Liver (tissue), 9 donors: ENCODE measurements around the gene PLEKHA5. TPM values are rescaled to one million over a fixed set of nuclear protein-coding genes. Genes with fewer than 3 reads are reported as not detected.

Experiments used
- DNase-seq: peaks from one replicate; pipeline ENCODE4 v3.0.0-alpha.2; 2017; ENCODE audit warnings: low spot score
- H3K27ac ChIP-seq, 2 donors: one replicate each; pipeline ENCODE4 v1.7.0; 2013; ENCODE audit warnings: inconsistent platforms in 2 of 2, low read length in 2 of 2, control low read depth in 1 of 2, low read depth in 1 of 2, mild to moderate bottlenecking in 1 of 2
- H3K27me3 ChIP-seq, 4 donors: one replicate each; pipeline versions ENCODE4 v1.6.1 to v1.7.0; 2013; ENCODE audit warnings: low read length in 3 of 4, inconsistent platforms in 1 of 4, mild to moderate bottlenecking in 1 of 4, moderate library complexity in 1 of 4; ENCODE audit not compliant: control insufficient read depth in 4 of 4, insufficient read depth in 4 of 4
- H3K36me3 ChIP-seq, 4 donors: one replicate each; pipeline versions ENCODE4 v1.6.1 to v1.7.0; 2013; ENCODE audit warnings: low read length in 3 of 4, mild to moderate bottlenecking in 3 of 4, low read depth in 1 of 4, moderate library complexity in 1 of 4; ENCODE audit not compliant: control insufficient read depth in 4 of 4, insufficient read depth in 3 of 4
- H3K4me1 ChIP-seq, 4 donors: one replicate each; pipeline versions ENCODE4 v1.6.1 to v1.7.0; 2013; ENCODE audit warnings: low read length in 3 of 4, mild to moderate bottlenecking in 3 of 4, moderate library complexity in 1 of 4; ENCODE audit not compliant: control insufficient read depth in 4 of 4, insufficient read depth in 4 of 4
- H3K4me3 ChIP-seq, 3 donors: one replicate each; pipeline versions ENCODE4 v1.6.1 to v1.7.0; 2013; ENCODE audit warnings: low read length in 3 of 3, control low read depth in 1 of 3, low read depth in 1 of 3, mild to moderate bottlenecking in 1 of 3
- H3K9ac ChIP-seq, 2 donors: one replicate each; pipeline ENCODE4 v1.7.0; 2013; ENCODE audit warnings: low read length in 2 of 2, mild to moderate bottlenecking in 2 of 2, moderate library complexity in 2 of 2, control low read depth in 1 of 2, low read depth in 1 of 2
- H3K9me3 ChIP-seq, 4 donors: one replicate each; pipeline versions ENCODE4 v1.6.1 to v1.7.0; 2013; ENCODE audit warnings: low read length in 3 of 4; ENCODE audit not compliant: control insufficient read depth in 4 of 4
- ATF3 ChIP-seq: IDR thresholded peaks from 2 replicates; pipeline ENCODE4 v1.6.1; 2016; ENCODE audit warnings: antibody characterized with exemption
- CTCF ChIP-seq: fragments of 150-350 bp; IDR thresholded peaks from 2 replicates; pipeline ENCODE4 v1.5.1; 2017; ENCODE audit warnings: improper control_type of control experiment, low read depth, low read length; ENCODE audit not compliant: missing input control
- EGR1 ChIP-seq, 2 donors: IDR thresholded peaks; 2 replicates each; pipeline ENCODE4 v1.6.1; 2016 to 2018; ENCODE audit warnings: antibody characterized with exemption in 2 of 2, low read depth in 2 of 2
- FOXA1 ChIP-seq: IDR thresholded peaks from 2 replicates; pipeline ENCODE4 v1.6.1; 2016; ENCODE audit warnings: antibody characterized with exemption
- FOXA2 ChIP-seq: IDR thresholded peaks from 2 replicates; pipeline ENCODE4 v1.6.1; 2016; ENCODE audit warnings: antibody characterized with exemption
- GABPA ChIP-seq, 2 donors: IDR thresholded peaks in 1 of 2; conservative IDR thresholded peaks in 1 of 2; 2 replicates each; pipeline ENCODE4 v1.6.1; 2016; ENCODE audit warnings: antibody characterized with exemption in 2 of 2, mild to moderate bottlenecking in 1 of 2, moderate library complexity in 1 of 2
- HNF4A ChIP-seq, 2 donors: conservative IDR thresholded peaks; 2 replicates each; pipeline ENCODE4 v1.6.1; 2016; ENCODE audit warnings: antibody characterized with exemption in 2 of 2, mild to moderate bottlenecking in 2 of 2
- HNF4G ChIP-seq: IDR thresholded peaks from 2 replicates; pipeline ENCODE4 v1.6.1; 2016; ENCODE audit warnings: antibody characterized with exemption
- JUND ChIP-seq, 2 donors: IDR thresholded peaks; 2 replicates each; pipeline ENCODE4 v1.6.1; 2016; ENCODE audit warnings: antibody characterized with exemption in 2 of 2
- MAX ChIP-seq: IDR thresholded peaks from 2 replicates; pipeline ENCODE4 v1.6.1; 2016; ENCODE audit warnings: antibody characterized with exemption
- NR2F2 ChIP-seq: IDR thresholded peaks from 2 replicates; pipeline ENCODE4 v1.6.1; 2016; ENCODE audit warnings: antibody characterized with exemption
- RAD21 ChIP-seq, 2 donors: IDR thresholded peaks; 2 replicates each; pipeline ENCODE4 v1.6.1; 2016; ENCODE audit warnings: antibody characterized with exemption in 2 of 2, mild to moderate bottlenecking in 2 of 2
- RXRA ChIP-seq, 2 donors: IDR thresholded peaks; 2 replicates each; pipeline ENCODE4 v1.6.1; 2017 to 2018; ENCODE audit warnings: antibody characterized with exemption in 2 of 2, mild to moderate bottlenecking in 1 of 2
- SP1 ChIP-seq: IDR thresholded peaks from 2 replicates; pipeline ENCODE4 v1.6.1; 2018; ENCODE audit warnings: antibody characterized with exemption, mild to moderate bottlenecking
- TAF1 ChIP-seq: conservative IDR thresholded peaks from 2 replicates; pipeline ENCODE4 v1.6.1; 2016; ENCODE audit warnings: antibody characterized with exemption, mild to moderate bottlenecking
- YY1 ChIP-seq: IDR thresholded peaks from 2 replicates; pipeline ENCODE4 v1.6.1; 2016; ENCODE audit warnings: antibody characterized with exemption, mild to moderate bottlenecking
- ZBTB33 ChIP-seq: IDR thresholded peaks from 2 replicates; pipeline ENCODE4 v1.6.1; 2016; ENCODE audit warnings: antibody characterized with exemption
- WGBS: extraction: QIAGEN DNeasy Blood & Tissue Kit; methylation state at CpG from one replicate; pipeline ENCODE4 v1.1.7; 2013; 5-methylcytosine and 5-hydroxymethylcytosine counted together
- polyA plus RNA-seq, 2 donors: library from polyadenylated mRNA; stranded (reverse) in 1 of 2; unstranded in 1 of 2; fragments of 200-250 nt in 1 of 2; fragments of >200 nt in 1 of 2; fragmentation: Nextera tagmentation in 1 of 2; extraction: Ambion mirVana in 1 of 2; gene quantifications; one replicate each; pipeline versions ENCODE4 v1.2.1 to v1.2.3, GENCODE V29; 2013 to 2015
- total RNA-seq, 2 donors: library from RNA; depleted of rRNA; stranded (reverse); fragments of >200 nt; gene quantifications; one replicate each; pipeline ENCODE4 v1.2.3, GENCODE V29; 2014
- donor health status: healthy.
- donor health status: healthy.
- donor health status: healthy.
- donor health status: healthy.
- donor health status: healthy.

PLEKHA5 gene
- total and polyA plus RNA-seq, 4 donors = 4.6 to 25.5 (median 16.8) TPM

- Histone ChIP-seq H3K4me1 (peaks cover 0 to 5% (median 0%) of the 10 kb centered on the region in 4 donors), H3K27me3 (no peaks in the 10 kb centered on the region), H3K4me3 (no peak overlapping the region), H3K36me3 (no peaks in the 10 kb centered on the region), H3K27ac (no peak overlapping the region), H3K9me3 (no peaks in the 10 kb centered on the region), H3K9ac (no peak overlapping the region)
- no peak for DNase-seq
- TF ChIP-seq JUND (IDR thresholded peaks at IDR 0.05) = no peak
- TF ChIP-seq RXRA (IDR thresholded peaks at IDR 0.05) = no peak
- TF ChIP-seq HNF4G = no peak
- TF ChIP-seq EGR1 (IDR thresholded peaks at IDR 0.05; ENCODE audit: low read depth in 2 of 2) = no peak
- 81% methylated on average over 7 of the region's 7 CpGs for WGBS
Measured at GRCh38 chr12:19082365-19082911, 47.1 kb upstream of the PLEKHA5 start.

GRCh38 chr12:19084547-19084946, 45.0 kb upstream of the PLEKHA5 start:
- Histone ChIP-seq H3K4me1 (peaks cover 0 to 5% (median 0%) of the 10 kb centered on the region in 4 donors), H3K36me3 (no peaks in the 10 kb centered on the region), H3K9ac (no peak overlapping the region), H3K27ac (no peak overlapping the region), H3K27me3 (no peaks in the 10 kb centered on the region), H3K9me3 (no peaks in the 10 kb centered on the region), H3K4me3 (no peak overlapping the region)
- no peak for DNase-seq
- TF ChIP-seq FOXA2 = no peak
- no peak for TF ChIP-seq YY1
- TF ChIP-seq RXRA (IDR thresholded peaks at IDR 0.05) = no peak
- no peak for TF ChIP-seq CTCF
- TF ChIP-seq NR2F2 = no peak
- TF ChIP-seq EGR1 (IDR thresholded peaks at IDR 0.05; ENCODE audit: low read depth in 2 of 2) = no peak
- no peak for TF ChIP-seq ATF3
- TF ChIP-seq TAF1 = no peak
- TF ChIP-seq FOXA1 = no peak
- no peak for TF ChIP-seq ZBTB33
- 94% methylated on average over 4 of the region's 4 CpGs for WGBS

GRCh38 chr12:19085090-19085489, 44.4 kb upstream of the PLEKHA5 start:
- DNase-seq = no peak
- H3K9ac ChIP-seq = no peak overlapping the region
- WGBS = 97% methylated on average over 2 of the region's 2 CpGs
- no peaks in the 10 kb centered on the region for H3K36me3 ChIP-seq
- H3K27me3 ChIP-seq = no peaks in the 10 kb centered on the region
- H3K4me3 ChIP-seq = no peak overlapping the region
- peaks cover 0 to 5% (median 0%) of the 10 kb centered on the region in 4 donors for H3K4me1 ChIP-seq
- TF ChIP-seq MAX (no peak), RXRA (IDR thresholded peaks at IDR 0.05) (no peak), HNF4A (conservative IDR thresholded peaks at IDR 0.05) (no peak), TAF1 (no peak), YY1 (no peak), HNF4G (no peak), ZBTB33 (no peak), FOXA2 (no peak), NR2F2 (no peak), RAD21 (IDR thresholded peaks at IDR 0.05) (no peak), SP1 (no peak), GABPA (IDR thresholded peaks at IDR 0.05 in 1 of 2, conservative IDR thresholded peaks at IDR 0.05 in 1 of 2) (no peak), JUND (IDR thresholded peaks at IDR 0.05) (no peak), ATF3 (no peak), CTCF (no peak), FOXA1 (no peak)
- no peak overlapping the region for H3K27ac ChIP-seq
- H3K9me3 ChIP-seq = no peaks in the 10 kb centered on the region
